GM12878 (cell line): Measurements from ENCODE around the gene RAD18. TPM values are rescaled to one million over a fixed set of nuclear protein-coding genes. Genes with fewer than 3 reads are reported as not detected.

Source experiments
- ATAC-seq: fragments of 200-7000 bp; cut with Tn5 transposase; 3 replicates; pipeline ENCODE4 v1.9.1; 2020; ENCODE audit warnings: mild to moderate bottlenecking, moderate library complexity
- BruUV-seq: library from RNA; stranded (reverse); fragments of 400-500 nt; replicated peaks from 2 replicates; lab custom pipeline; 2021; lab: Mats Ljungman, UMichigan
- CTCF ChIA-PET: fragments of 300-600 bp; sonication (Branson Sonifier 250); formaldehyde crosslinking; extraction: SDS; loops from one replicate; lab custom pipeline; 2021; ENCODE audit warnings: inconsistent platforms; lab: Yijun Ruan, JAX
- POLR2A ChIA-PET: fragments of 350-600 bp; formaldehyde crosslinking; extraction: SDS; loops from one replicate; lab custom pipeline; 2021; ENCODE audit warnings: inconsistent platforms; lab: Charles Lee
- RAD21 ChIA-PET: fragments of 300-600 bp; sonication (Branson Sonifier 250); formaldehyde crosslinking; loops from one replicate; lab custom pipeline; 2023; ENCODE audit warnings: antibody characterized with exemption; ENCODE audit not compliant: unreplicated experiment; lab: Charles Lee
- SMC1A ChIA-PET: fragments of 300-600 bp; sonication (Branson Sonifier 250); formaldehyde crosslinking; loops from one replicate; lab custom pipeline; 2023; ENCODE audit not compliant: unreplicated experiment, uncharacterized antibody; lab: Charles Lee
- DNase-seq: peaks from one replicate; pipeline ENCODE4 v3.0.0-alpha.2; 2011; ENCODE audit warnings: low read depth, low spot score
- FAIRE-seq: peaks from 3 replicates; lab custom pipeline; 2011; peaks lifted over from hg19 to GRCh38; lab: Jason Lieb, UNC
- H2AFZ ChIP-seq: 2 replicates; pipeline ENCODE4 v1.6.0; 2011; ENCODE audit warnings: low read depth, low read length, control low read depth; ENCODE audit not compliant: control insufficient read depth
- H3K27ac ChIP-seq: 2 replicates; pipeline ENCODE4 v1.5.1; 2011; ENCODE audit warnings: control low read depth; ENCODE audit not compliant: control insufficient read depth, insufficient read depth
- H3K27me3 ChIP-seq, 2 experiments: replicated peaks in 1 of 2; 2 replicates each; pipeline versions ENCODE4 v1.6.0 to v1.6.1; 2011; ENCODE audit warnings: low read length in 1 of 2; ENCODE audit not compliant: control insufficient read depth in 2 of 2, insufficient read depth in 2 of 2
- H3K36me3 ChIP-seq, 2 experiments: 2 replicates each; pipeline ENCODE4 v1.5.1; 2011; ENCODE audit warnings: low read length in 1 of 2; ENCODE audit not compliant: control insufficient read depth in 2 of 2, insufficient read depth in 2 of 2
- H3K4me1 ChIP-seq: 2 replicates; pipeline ENCODE4 v1.6.1; 2011; ENCODE audit warnings: mild to moderate bottlenecking, low read length, moderate library complexity, mixed read lengths; ENCODE audit not compliant: control insufficient read depth, insufficient read depth
- H3K4me2 ChIP-seq: 2 replicates; pipeline ENCODE4 v1.6.0; 2011; ENCODE audit warnings: control low read depth; ENCODE audit not compliant: control insufficient read depth, insufficient read depth
- H3K4me3 ChIP-seq: fragments of 200-600 bp; sonication (generic); 2 replicates; pipeline ENCODE4 v1.5.1; 2016
- H3K79me2 ChIP-seq: 2 replicates; pipeline ENCODE4 v1.6.0; 2011; ENCODE audit warnings: low read length; ENCODE audit not compliant: control insufficient read depth, insufficient read depth
- H3K9ac ChIP-seq: 2 replicates; pipeline ENCODE4 v1.8.0; 2011; ENCODE audit warnings: low read length, control low read depth, mixed read lengths; ENCODE audit not compliant: control insufficient read depth, insufficient read depth
- H3K9me3 ChIP-seq: replicated peaks from 3 replicates; pipeline ENCODE4 v1.5.1; 2011; ENCODE audit warnings: mild to moderate bottlenecking, low read length; ENCODE audit not compliant: control insufficient read depth, insufficient read depth
- H4K20me1 ChIP-seq: 2 replicates; pipeline ENCODE4 v1.6.0; 2011; ENCODE audit not compliant: control insufficient read depth, insufficient read depth
- EED ChIP-seq: sonication (generic); IDR thresholded peaks from 2 replicates; pipeline ENCODE4 v1.6.1; 2016; ENCODE audit warnings: antibody characterized with exemption, low read depth
- EZH2 ChIP-seq: IDR thresholded peaks from 2 replicates; pipeline ENCODE4 v1.6.1; 2012; ENCODE audit warnings: low read depth, mild to moderate bottlenecking, control low read depth, inconsistent platforms, low read length, borderline replicate concordance; ENCODE audit not compliant: control insufficient read depth
- HCFC1 ChIP-seq: fragments of 150-350 bp; IDR thresholded peaks from 2 replicates; pipeline ENCODE4 v1.6.1; 2014; ENCODE audit warnings: low read length
- HDGF ChIP-seq: fragments of 450-650 bp; IDR thresholded peaks from 2 replicates; pipeline ENCODE4 v1.6.1; 2016; ENCODE audit warnings: antibody characterized with exemption
- MTA2 ChIP-seq: fragments of 450-650 bp; IDR thresholded peaks from 2 replicates; pipeline ENCODE4 v1.6.1; 2016; ENCODE audit warnings: low read depth, mild to moderate bottlenecking, moderate library complexity
- ZBED1 ChIP-seq: IDR thresholded peaks from 2 replicates; pipeline ENCODE4 v1.6.1; 2016; ENCODE audit warnings: borderline replicate concordance
- WGBS: methylation state at CpG from one replicate; pipeline ENCODE4 v1.1.6; 2016; ENCODE audit warnings: low lambda C conversion rate; ENCODE audit not compliant: insufficient replicate concordance, insufficient coverage; ENCODE audit errors: missing lambda C conversion rate; 5-methylcytosine and 5-hydroxymethylcytosine counted together
- in situ Hi-C: fragments of 300-500 bp; cut with MboI; formaldehyde crosslinking; loops from 9 replicates; pipeline ENCODE4 v1.14.3; 2018; ENCODE audit warnings: mixed read lengths
- intact Hi-C: fragments of 100-400 bp; cut with micrococcal nuclease; formaldehyde crosslinking; loops from one replicate; pipeline ENCODE4 v1.14.2; 2022; ENCODE audit not compliant: unreplicated experiment
- polyA plus RNA-seq, 11 experiments: library from polyadenylated mRNA; depleted of rRNA in 4 of 11; unstranded in 6 of 11; stranded (reverse) in 5 of 11; fragments of >200 nt; fragmentation: Nextera tagmentation in 4 of 11; fragmentation: Illumina TruSeq in 1 of 11; extraction: Ambion mirVana in 4 of 11; extraction: Trizol in 1 of 11; gene quantifications; 1 replicate in 1 of 11; 2 replicates in 10 of 11; pipeline versions ENCODE4 v1.2.1 to v1.2.3, GENCODE V29; 2011 to 2016; ENCODE audit warnings: inconsistent platforms in 2 of 11, missing spikeins in 2 of 11, low read depth in 1 of 11
- total RNA-seq, 4 experiments: library from RNA; depleted of rRNA in 3 of 4; stranded (reverse); fragments of >200 nt in 3 of 4; fragmentation: Illumina TruSeq in 1 of 4; extraction: Trizol in 1 of 4; gene quantifications; 2 replicates each; pipeline versions ENCODE4 v1.2.1 to v1.2.3, GENCODE V29; 2013 to 2021

Gene RAD18
- total and polyA plus RNA-seq, 10 of the 15 experiments (the other 5 are each of a cell fraction or from before 2014, with no cell fraction given), result 8.7 to 38.6 (median 19.2) TPM

GRCh38 chr3:8842293-8842692 lies 121.0 kb downstream of the RAD18 start:
- Histone ChIP-seq H3K4me3 (no peak overlapping the region), H3K4me1 (no peaks in the 10 kb centered on the region), H3K9ac (no peak overlapping the region), H3K79me2 (no peaks in the 10 kb centered on the region), H3K27ac (no peak overlapping the region), H2AFZ (no peak overlapping the region)
- FAIRE-seq (no peak), DNase-seq (no peak), ATAC-seq (no peak)
- WGBS, result 98% methylated on average over 2 of the region's 2 CpGs
- RAD21 ChIA-PET, result no interaction called here
- CTCF ChIA-PET, result no interaction called here
- intact Hi-C loops, result no loop called here
- SMC1A ChIA-PET, result no interaction called here
- TF ChIP-seq EZH2 (no peak), EED (no peak), MTA2 (no peak), ZBED1 (no peak), HDGF (no peak)
- TF ChIP-seq, all 136 proteins: peak for 0
- in situ Hi-C loops, result no loop called here
- no peaks in the 10 kb centered on the region for H3K27me3 ChIP-seq
- H3K36me3 ChIP-seq, result no peaks in the 10 kb centered on the region
- POLR2A ChIA-PET, result no interaction called here
- no peaks in the 10 kb centered on the region for H3K9me3 ChIP-seq
- BruUV-seq, result no TSS peak
- no peaks in the 10 kb centered on the region for H4K20me1 ChIP-seq
- H3K4me2 ChIP-seq, result no peak overlapping the region

- SMC1A ChIA-PET, result no interaction called here
- 95% methylated on average over 3 of the region's 3 CpGs for WGBS
- CTCF ChIA-PET, result no interaction called here
Measured at GRCh38 chr3:8841472-8841871, 121.8 kb downstream of the RAD18 start.

More at GRCh38 chr3:8841472-8841871, 121.8 kb downstream of the RAD18 start:
- BruUV-seq, result no TSS peak
- Histone ChIP-seq H3K9ac (no peak overlapping the region), H3K4me1 (no peaks in the 10 kb centered on the region), H2AFZ (no peak overlapping the region), H3K27me3 (no peaks in the 10 kb centered on the region), H3K4me3 (no peak overlapping the region), H3K79me2 (no peaks in the 10 kb centered on the region), H3K4me2 (no peak overlapping the region), H4K20me1 (no peaks in the 10 kb centered on the region), H3K36me3 (no peaks in the 10 kb centered on the region), H3K27ac (no peak overlapping the region), H3K9me3 (no peaks in the 10 kb centered on the region)
- in situ Hi-C loops (no loop called here), intact Hi-C loops (no loop called here)
- ATAC-seq (no peak), DNase-seq (no peak), FAIRE-seq (no peak)
- no peak for TF ChIP-seq HCFC1
- ChIA-PET POLR2A (no interaction called here), RAD21 (no interaction called here)
